ENCODE measurements around the gene SLC24A3. TPM values are rescaled to one million over a fixed set of nuclear protein-coding genes. Genes with fewer than 3 reads are reported as not detected.

Gene SLC24A3
- total RNA-seq, 1 donor from 2014 or later, result 13.5 TPM

- FAIRE-seq (no peak), DNase-seq (ENCODE audit: low spot score in 2 of 2) (no peak)
These were observed 348.5 kb downstream of the SLC24A3 start for GRCh38 chr20:19560881-19561480.

GRCh38 chr20:19562426-19562825, 350.0 kb downstream of the SLC24A3 start:
- DNase-seq (ENCODE audit: low spot score in 2 of 2) (no peak), FAIRE-seq (no peak)

GRCh38 chr20:19564261-19564660, 351.8 kb downstream of the SLC24A3 start:
- no peak for FAIRE-seq
- no peak for DNase-seq (ENCODE audit: low spot score in 2 of 2)

- FAIRE-seq (no peak), DNase-seq (ENCODE audit: low spot score in 2 of 2) (no peak)
These were observed 353.3 kb downstream of the SLC24A3 start for GRCh38 chr20:19565736-19566135.

- DNase-seq (ENCODE audit: low spot score in 2 of 2), result no peak
- no peak for FAIRE-seq
These were observed 353.9 kb downstream of the SLC24A3 start for GRCh38 chr20:19566226-19566945.

- FAIRE-seq (no peak), DNase-seq (ENCODE audit: low spot score in 2 of 2) (no peak)
These were observed 355.7 kb downstream of the SLC24A3 start for GRCh38 chr20:19568128-19568527.

GRCh38 chr20:19571996-19572395, 359.6 kb downstream of the SLC24A3 start:
- FAIRE-seq (no peak), DNase-seq (ENCODE audit: low spot score in 2 of 2) (no peak)

GRCh38 chr20:19577692-19578091, 365.2 kb downstream of the SLC24A3 start:
- no peak for FAIRE-seq
- no peak for DNase-seq (ENCODE audit: low spot score in 2 of 2)

GRCh38 chr20:19582782-19583181, 370.3 kb downstream of the SLC24A3 start:
- DNase-seq (ENCODE audit: low spot score in 2 of 2) (no peak), FAIRE-seq (no peak)

- peak in 1 of 2 donors; percentile 54 for DNase-seq (ENCODE audit: low spot score in 2 of 2)
- FAIRE-seq, result no peak
These were observed 371.2 kb downstream of the SLC24A3 start for GRCh38 chr20:19583532-19584175.

- no peak for FAIRE-seq
- no peak for DNase-seq (ENCODE audit: low spot score in 2 of 2)
These were observed 375.8 kb downstream of the SLC24A3 start for GRCh38 chr20:19588241-19588640.

- no peak for FAIRE-seq
- DNase-seq (ENCODE audit: low spot score in 2 of 2), result no peak
These were observed 376.3 kb downstream of the SLC24A3 start for GRCh38 chr20:19588732-19589131.

GRCh38 chr20:19589787-19590362, 377.4 kb downstream of the SLC24A3 start:
- FAIRE-seq, result no peak
- DNase-seq (ENCODE audit: low spot score in 2 of 2), result no peak

GRCh38 chr20:19590382-19590781, 377.9 kb downstream of the SLC24A3 start:
- no peak for DNase-seq (ENCODE audit: low spot score in 2 of 2)
- no peak for FAIRE-seq

GRCh38 chr20:19593762-19594161, 381.3 kb downstream of the SLC24A3 start:
- FAIRE-seq (no peak), DNase-seq (ENCODE audit: low spot score in 2 of 2) (no peak)

- no peak for DNase-seq (ENCODE audit: low spot score in 2 of 2)
- no peak for FAIRE-seq
These were observed 382.5 kb downstream of the SLC24A3 start for GRCh38 chr20:19594896-19595295.

GRCh38 chr20:19598117-19598850, 385.8 kb downstream of the SLC24A3 start:
- DNase-seq (ENCODE audit: low spot score in 2 of 2) (no peak), FAIRE-seq (no peak)

- FAIRE-seq (no peak), DNase-seq (ENCODE audit: low spot score in 2 of 2) (no peak)
These were observed 386.8 kb downstream of the SLC24A3 start for GRCh38 chr20:19599200-19599599.

- FAIRE-seq (no peak), DNase-seq (ENCODE audit: low spot score in 2 of 2) (no peak)
These were observed 387.6 kb downstream of the SLC24A3 start for GRCh38 chr20:19600042-19600441.

GRCh38 chr20:19601126-19601810, 388.8 kb downstream of the SLC24A3 start:
- FAIRE-seq (no peak), DNase-seq (ENCODE audit: low spot score in 2 of 2) (no peak)

Measured in frontal cortex (tissue), 4 donors.